ENCODE data around the gene OR7G3. TPM values are rescaled to one million over a fixed set of nuclear protein-coding genes. Genes with fewer than 3 reads are reported as not detected.

The OR7G3 gene
- total RNA-seq, 1 donor from 2014 or later = not detected

DNA sequence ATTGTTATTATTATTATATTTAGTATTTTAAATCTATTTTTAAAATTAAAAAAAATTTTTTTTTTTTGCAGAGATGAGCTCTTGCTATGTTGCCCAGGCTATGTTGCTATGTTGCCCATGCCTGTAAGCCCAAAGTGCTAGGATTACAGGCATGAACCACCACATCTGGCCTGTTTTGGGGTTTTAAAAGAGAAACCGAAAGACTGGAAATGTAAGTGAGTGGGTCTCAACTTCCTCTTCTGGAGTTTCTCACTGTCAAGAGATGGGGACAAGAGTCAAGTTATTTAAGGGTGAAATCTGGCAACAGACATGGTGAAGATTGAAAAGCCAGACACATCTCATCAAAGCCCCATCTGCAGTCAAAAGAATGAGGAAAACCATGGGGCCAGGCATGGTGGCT is 4.2 kb upstream of the OR7G3 start:
- Mint-ChIP-seq H3K36me3 (ENCODE audit: low read depth, unreplicated experiment) (no peaks in the 10 kb centered on the region), H3K27me3 (ENCODE audit: low read depth, unreplicated experiment) (no peaks in the 10 kb centered on the region), H3K9me3 (ENCODE audit: unreplicated experiment) (peaks cover 6% of the 10 kb centered on the region), H3K27ac (ENCODE audit: unreplicated experiment) (no peak overlapping the region), H3K4me3 (ENCODE audit: unreplicated experiment) (no peak overlapping the region), H3K4me1 (ENCODE audit: low read depth, unreplicated experiment) (no peaks in the 10 kb centered on the region)
- no peak overlapping the region for H3K27ac ChIP-seq (ENCODE audit: low read depth, low read length)
- H2AFZ ChIP-seq (ENCODE audit: low read depth, low read length) = no peak overlapping the region
- no peaks in the 10 kb centered on the region for H3K4me1 ChIP-seq (ENCODE audit: insufficient read depth, low read length)
- H3K27me3 ChIP-seq (ENCODE audit: insufficient read depth, low read length) = no peaks in the 10 kb centered on the region
- no peak for TF ChIP-seq CTCF (IDR thresholded peaks at IDR 0.05; ENCODE audit: insufficient read depth, low read depth, low read length)
- TF ChIP-seq EZH2 (IDR thresholded peaks at IDR 0.05; ENCODE audit: insufficient read depth, low read length) = no peak
- H3K9ac ChIP-seq (ENCODE audit: low read length) = no peak overlapping the region
- no peaks in the 10 kb centered on the region for H3K9me3 ChIP-seq (ENCODE audit: insufficient read depth, low read depth, low read length)
- H3K4me2 ChIP-seq (ENCODE audit: low read length) = no peak overlapping the region
- H3K4me3 ChIP-seq (ENCODE audit: insufficient read depth, low read depth, low read length) = no peak overlapping the region
- H3K79me2 ChIP-seq (ENCODE audit: insufficient read depth, low read length) = no peaks in the 10 kb centered on the region
- H3K36me3 ChIP-seq (ENCODE audit: insufficient read depth, low read length) = no peaks in the 10 kb centered on the region
- H4K20me1 ChIP-seq (ENCODE audit: insufficient read depth, low read length) = no peaks in the 10 kb centered on the region
- FAIRE-seq (no peak), DNase-seq (ENCODE audit: low read depth) (no peak)

GRCh38 chr19:9128171-9128570 is 1.4 kb upstream of the OR7G3 start:
- Histone ChIP-seq H3K9ac (ENCODE audit: low read length) (no peak overlapping the region), H3K4me3 (ENCODE audit: insufficient read depth, low read depth, low read length) (no peak overlapping the region), H3K9me3 (ENCODE audit: insufficient read depth, low read depth, low read length) (no peaks in the 10 kb centered on the region), H3K27ac (ENCODE audit: low read depth, low read length) (no peak overlapping the region), H4K20me1 (ENCODE audit: insufficient read depth, low read length) (no peaks in the 10 kb centered on the region), H2AFZ (ENCODE audit: low read depth, low read length) (no peak overlapping the region), H3K36me3 (ENCODE audit: insufficient read depth, low read length) (no peaks in the 10 kb centered on the region), H3K27me3 (ENCODE audit: insufficient read depth, low read length) (no peaks in the 10 kb centered on the region), H3K4me1 (ENCODE audit: insufficient read depth, low read length) (no peaks in the 10 kb centered on the region), H3K4me2 (ENCODE audit: low read length) (no peak overlapping the region), H3K79me2 (ENCODE audit: insufficient read depth, low read length) (no peaks in the 10 kb centered on the region)
- Mint-ChIP-seq H3K4me3 (ENCODE audit: unreplicated experiment) (no peak overlapping the region), H3K9me3 (ENCODE audit: unreplicated experiment) (peaks cover 6% of the 10 kb centered on the region), H3K27me3 (ENCODE audit: low read depth, unreplicated experiment) (no peaks in the 10 kb centered on the region), H3K4me1 (ENCODE audit: low read depth, unreplicated experiment) (no peaks in the 10 kb centered on the region), H3K36me3 (ENCODE audit: low read depth, unreplicated experiment) (no peaks in the 10 kb centered on the region), H3K27ac (ENCODE audit: unreplicated experiment) (no peak overlapping the region)
- no peak for DNase-seq (ENCODE audit: low read depth)
- no peak for FAIRE-seq
- TF ChIP-seq CTCF (IDR thresholded peaks at IDR 0.05; ENCODE audit: insufficient read depth, low read depth, low read length) (no peak), EZH2 (IDR thresholded peaks at IDR 0.05; ENCODE audit: insufficient read depth, low read length) (no peak)

- H4K20me1 ChIP-seq (ENCODE audit: insufficient read depth, low read length) = no peaks in the 10 kb centered on the region
- TF ChIP-seq EZH2 (IDR thresholded peaks at IDR 0.05; ENCODE audit: insufficient read depth, low read length) (no peak), CTCF (IDR thresholded peaks at IDR 0.05; ENCODE audit: insufficient read depth, low read depth, low read length) (no peak)
- no peak overlapping the region for H3K4me3 ChIP-seq (ENCODE audit: insufficient read depth, low read depth, low read length)
- H3K36me3 ChIP-seq (ENCODE audit: insufficient read depth, low read length) = no peaks in the 10 kb centered on the region
- no peak overlapping the region for H3K9ac ChIP-seq (ENCODE audit: low read length)
- DNase-seq (ENCODE audit: low read depth) (no peak), FAIRE-seq (no peak)
- H3K4me2 ChIP-seq (ENCODE audit: low read length) = no peak overlapping the region
- H3K4me1 ChIP-seq (ENCODE audit: insufficient read depth, low read length) = no peaks in the 10 kb centered on the region
- no peak overlapping the region for H3K27ac Mint-ChIP-seq (ENCODE audit: unreplicated experiment)
- no peaks in the 10 kb centered on the region for H3K9me3 ChIP-seq (ENCODE audit: insufficient read depth, low read depth, low read length)
- no peaks in the 10 kb centered on the region for H3K4me1 Mint-ChIP-seq (ENCODE audit: low read depth, unreplicated experiment)
- no peaks in the 10 kb centered on the region for H3K79me2 ChIP-seq (ENCODE audit: insufficient read depth, low read length)
- H3K27ac ChIP-seq (ENCODE audit: low read depth, low read length) = no peak overlapping the region
- no peak overlapping the region for H3K4me3 Mint-ChIP-seq (ENCODE audit: unreplicated experiment)
- H3K9me3 Mint-ChIP-seq (ENCODE audit: unreplicated experiment) = peaks cover 11% of the 10 kb centered on the region
- H2AFZ ChIP-seq (ENCODE audit: low read depth, low read length) = no peak overlapping the region
- no peaks in the 10 kb centered on the region for H3K27me3 ChIP-seq (ENCODE audit: insufficient read depth, low read length)
- no peaks in the 10 kb centered on the region for H3K36me3 Mint-ChIP-seq (ENCODE audit: low read depth, unreplicated experiment)
- H3K27me3 Mint-ChIP-seq (ENCODE audit: low read depth, unreplicated experiment) = no peaks in the 10 kb centered on the region
These were observed 10.2 kb downstream of the OR7G3 start for GRCh38 chr19:9116547-9116946.

Measured in astrocyte (in vitro differentiated cells and primary cell).